Ishikawa (cell line): ENCODE measurements around the gene PDHB.

Experiments used
- CEBPB ChIP-seq: IDR thresholded peaks from 2 replicates; pipeline ENCODE4 v1.6.1; 2012
- CREB1 ChIP-seq: IDR thresholded peaks from 2 replicates; pipeline ENCODE4 v1.6.1; 2012; ENCODE audit warnings: low read depth
- EGR1 ChIP-seq: IDR thresholded peaks from 2 replicates; pipeline ENCODE4 v1.6.1; 2012
- EP300 ChIP-seq: IDR thresholded peaks from 2 replicates; pipeline ENCODE4 v1.6.1; 2012; ENCODE audit warnings: borderline replicate concordance
- FOXM1 ChIP-seq: IDR thresholded peaks from 2 replicates; pipeline ENCODE4 v1.6.1; 2012; ENCODE audit warnings: low read depth, borderline replicate concordance
- NFIC ChIP-seq: IDR thresholded peaks from 2 replicates; pipeline ENCODE4 v1.6.1; 2012
- RAD21 ChIP-seq: IDR thresholded peaks from 2 replicates; pipeline ENCODE4 v1.6.1; 2012; ENCODE audit warnings: low read depth
- TAF1 ChIP-seq: IDR thresholded peaks from 2 replicates; pipeline ENCODE4 v1.6.1; 2012; ENCODE audit warnings: low read depth, mild to moderate bottlenecking
- TCF12 ChIP-seq: IDR thresholded peaks from 2 replicates; pipeline ENCODE4 v1.6.1; 2012; ENCODE audit warnings: low read depth
- TEAD4 ChIP-seq: IDR thresholded peaks from 2 replicates; pipeline ENCODE4 v1.6.1; 2012
- USF1 ChIP-seq: IDR thresholded peaks from 2 replicates; pipeline ENCODE4 v1.6.1; 2012
- YY1 ChIP-seq: IDR thresholded peaks from 2 replicates; pipeline ENCODE4 v1.6.1; 2012; ENCODE audit warnings: low read depth
- ZBTB7A ChIP-seq: IDR thresholded peaks from 2 replicates; pipeline ENCODE4 v1.6.1; 2012; ENCODE audit warnings: low read depth
- TF ChIP-seq, protein P1 (sequence below): IDR thresholded peaks from 2 replicates; pipeline ENCODE4 v1.6.1; 2012; ENCODE audit warnings: low read depth, mild to moderate bottlenecking
- TF ChIP-seq, protein P2 (sequence below): IDR thresholded peaks from 2 replicates; pipeline ENCODE4 v1.6.1; 2012

PDHB gene

DNA sequence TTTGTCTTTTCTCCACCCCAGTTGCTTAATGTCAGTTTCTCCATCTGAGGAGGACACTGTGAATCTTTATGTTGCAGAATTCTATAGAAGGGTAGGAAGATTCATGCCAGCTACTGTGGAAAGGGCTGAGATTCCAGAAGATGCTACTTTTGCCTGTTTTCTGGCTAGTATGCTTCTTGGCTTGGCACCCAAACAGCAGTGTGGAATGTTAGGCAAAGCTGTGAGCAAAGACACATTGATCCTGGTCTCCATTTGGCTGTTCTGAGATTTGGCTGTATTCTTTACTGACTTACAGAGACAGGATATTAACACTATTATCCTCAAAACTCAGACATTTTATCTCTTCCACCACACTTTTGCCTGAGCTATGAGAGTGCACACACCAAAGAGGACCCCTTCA is 39.3 kb downstream of the PDHB start:
- TF ChIP-seq USF1 = no peak
- TF ChIP-seq TEAD4 = no peak
- no peak for TF ChIP-seq NFIC
- TF ChIP-seq TCF12 = no peak
- TF ChIP-seq CREB1 = no peak
- no peak for TF ChIP-seq EGR1
- no peak for TF ChIP-seq TAF1
- TF ChIP-seq YY1 = no peak
- TF ChIP-seq, protein P1, sequence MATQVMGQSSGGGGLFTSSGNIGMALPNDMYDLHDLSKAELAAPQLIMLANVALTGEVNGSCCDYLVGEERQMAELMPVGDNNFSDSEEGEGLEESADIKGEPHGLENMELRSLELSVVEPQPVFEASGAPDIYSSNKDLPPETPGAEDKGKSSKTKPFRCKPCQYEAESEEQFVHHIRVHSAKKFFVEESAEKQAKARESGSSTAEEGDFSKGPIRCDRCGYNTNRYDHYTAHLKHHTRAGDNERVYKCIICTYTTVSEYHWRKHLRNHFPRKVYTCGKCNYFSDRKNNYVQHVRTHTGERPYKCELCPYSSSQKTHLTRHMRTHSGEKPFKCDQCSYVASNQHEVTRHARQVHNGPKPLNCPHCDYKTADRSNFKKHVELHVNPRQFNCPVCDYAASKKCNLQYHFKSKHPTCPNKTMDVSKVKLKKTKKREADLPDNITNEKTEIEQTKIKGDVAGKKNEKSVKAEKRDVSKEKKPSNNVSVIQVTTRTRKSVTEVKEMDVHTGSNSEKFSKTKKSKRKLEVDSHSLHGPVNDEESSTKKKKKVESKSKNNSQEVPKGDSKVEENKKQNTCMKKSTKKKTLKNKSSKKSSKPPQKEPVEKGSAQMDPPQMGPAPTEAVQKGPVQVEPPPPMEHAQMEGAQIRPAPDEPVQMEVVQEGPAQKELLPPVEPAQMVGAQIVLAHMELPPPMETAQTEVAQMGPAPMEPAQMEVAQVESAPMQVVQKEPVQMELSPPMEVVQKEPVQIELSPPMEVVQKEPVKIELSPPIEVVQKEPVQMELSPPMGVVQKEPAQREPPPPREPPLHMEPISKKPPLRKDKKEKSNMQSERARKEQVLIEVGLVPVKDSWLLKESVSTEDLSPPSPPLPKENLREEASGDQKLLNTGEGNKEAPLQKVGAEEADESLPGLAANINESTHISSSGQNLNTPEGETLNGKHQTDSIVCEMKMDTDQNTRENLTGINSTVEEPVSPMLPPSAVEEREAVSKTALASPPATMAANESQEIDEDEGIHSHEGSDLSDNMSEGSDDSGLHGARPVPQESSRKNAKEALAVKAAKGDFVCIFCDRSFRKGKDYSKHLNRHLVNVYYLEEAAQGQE = no peak
- TF ChIP-seq, protein P2, sequence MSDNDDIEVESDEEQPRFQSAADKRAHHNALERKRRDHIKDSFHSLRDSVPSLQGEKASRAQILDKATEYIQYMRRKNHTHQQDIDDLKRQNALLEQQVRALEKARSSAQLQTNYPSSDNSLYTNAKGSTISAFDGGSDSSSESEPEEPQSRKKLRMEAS = no peak
- no peak for TF ChIP-seq ZBTB7A
- TF ChIP-seq EP300 = no peak
- no peak for TF ChIP-seq CEBPB
- no peak for TF ChIP-seq RAD21
- TF ChIP-seq FOXM1 = no peak

DNA sequence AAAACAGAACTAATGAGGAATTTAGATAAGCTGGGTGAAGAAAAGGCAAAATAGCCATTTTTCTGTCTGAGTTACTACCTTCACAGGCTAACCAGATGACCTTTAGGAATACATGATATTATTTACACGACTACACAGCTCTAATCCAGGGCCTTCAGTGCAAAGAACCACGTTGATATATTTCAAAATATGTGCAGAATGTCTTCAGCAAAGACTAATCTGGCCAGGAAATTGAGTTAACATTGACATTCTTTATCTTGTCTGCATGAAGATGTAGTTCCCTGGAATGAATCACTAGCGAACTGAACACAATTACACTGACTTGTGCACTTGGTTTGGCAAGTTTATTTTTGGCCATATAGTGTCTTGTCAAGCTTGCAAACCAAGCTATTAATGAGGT is 41.5 kb downstream of the PDHB start:
- TF ChIP-seq CREB1 = no peak
- TF ChIP-seq YY1 = no peak
- TF ChIP-seq, protein P2 = no peak
- TF ChIP-seq ZBTB7A = no peak
- no peak for TF ChIP-seq CEBPB
- TF ChIP-seq USF1 = no peak
- no peak for TF ChIP-seq EP300
- TF ChIP-seq TAF1 = no peak
- no peak for TF ChIP-seq TEAD4
- TF ChIP-seq FOXM1 = no peak
- TF ChIP-seq, protein P1 = no peak
- TF ChIP-seq TCF12 = no peak

GRCh38 chr3:58391156-58391865 is 42.3 kb downstream of the PDHB start:
- no peak for TF ChIP-seq CEBPB
- no peak for TF ChIP-seq EP300
- no peak for TF ChIP-seq FOXM1
- TF ChIP-seq, protein P2 = no peak
- TF ChIP-seq TEAD4 = no peak
- TF ChIP-seq TCF12 = no peak
- TF ChIP-seq EGR1 = no peak
- TF ChIP-seq ZBTB7A = no peak
- TF ChIP-seq YY1 = no peak
- TF ChIP-seq CREB1 = no peak
- no peak for TF ChIP-seq NFIC

DNA sequence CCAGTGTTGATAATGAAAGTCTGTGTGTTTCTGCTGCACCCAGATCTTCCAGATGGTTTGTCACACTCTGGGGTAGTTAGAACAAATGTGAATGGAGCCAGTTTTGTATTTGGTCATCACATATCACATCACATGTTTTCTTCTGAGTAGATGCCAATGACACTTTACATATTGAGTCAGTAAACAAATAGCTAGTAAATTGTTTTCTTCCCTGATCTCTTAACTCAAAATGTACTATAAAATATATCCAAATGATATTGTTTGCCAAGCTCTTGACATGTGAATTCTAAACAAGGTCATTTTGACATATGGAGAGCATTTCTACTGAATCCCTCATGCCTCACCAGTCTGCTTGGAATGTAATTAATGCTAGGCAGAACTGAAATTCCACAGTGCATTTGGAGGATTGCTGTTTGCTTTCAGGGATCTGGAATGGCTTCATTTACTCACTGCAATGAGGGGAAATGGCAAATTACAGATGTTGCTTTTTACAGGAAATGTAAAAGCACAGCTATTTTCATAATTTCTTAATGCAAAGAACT is 45.0 kb downstream of the PDHB start:
- no peak for TF ChIP-seq CREB1
- TF ChIP-seq, protein P1 = no peak
- TF ChIP-seq, protein P2 = no peak
